Mammary epithelial cell (primary cell): ENCODE data around the gene TAS2R5.
"Not testable (repeated sequence)": the region's sequence is repeated elsewhere in the genome, so short reads cannot be mapped to it uniquely, and the experiment has no call there.

ENCODE experiments used
- EZH2 ChIP-seq: IDR thresholded peaks from 2 replicates; pipeline ENCODE4 v1.6.1; 2012; ENCODE audit warnings: low read length, inconsistent platforms, borderline replicate concordance
- TF ChIP-seq, protein P1 (sequence below), 2 donors: IDR thresholded peaks in 1 of 2; conservative IDR thresholded peaks in 1 of 2; 2 replicates each; pipeline ENCODE4 v1.5.1; 2011 to 2012; ENCODE audit warnings: inconsistent platforms in 2 of 2, low read length in 2 of 2, mild to moderate bottlenecking in 2 of 2, control low read depth in 1 of 2, low read depth in 1 of 2; ENCODE audit not compliant: insufficient read depth in 1 of 2; ENCODE audit errors: extremely low read depth in 1 of 2

DNA sequence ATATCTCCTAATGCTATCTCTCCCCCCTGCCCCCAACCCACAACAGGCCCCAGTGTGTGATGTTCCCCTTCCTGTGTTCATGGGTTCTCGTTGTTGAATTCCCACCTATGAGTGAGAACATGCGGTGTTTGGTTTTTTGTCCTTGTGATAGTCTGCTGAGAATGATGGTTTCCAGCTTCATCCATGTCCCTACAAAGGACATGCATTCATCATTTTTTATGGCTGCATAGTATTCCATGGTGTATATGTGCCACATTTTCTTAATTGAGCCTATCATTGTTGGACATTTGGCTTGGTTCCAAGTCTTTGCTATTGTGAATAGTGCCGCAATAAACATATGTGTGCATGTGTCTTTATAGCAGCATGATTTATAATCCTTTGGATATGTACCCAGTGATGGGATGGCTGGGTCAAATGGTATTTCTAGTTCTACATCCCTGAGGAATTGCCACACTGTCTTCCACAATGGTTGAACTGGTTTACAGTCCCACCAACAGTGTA, 19.9 kb upstream of the TAS2R5 start:
- TF ChIP-seq, protein P1, sequence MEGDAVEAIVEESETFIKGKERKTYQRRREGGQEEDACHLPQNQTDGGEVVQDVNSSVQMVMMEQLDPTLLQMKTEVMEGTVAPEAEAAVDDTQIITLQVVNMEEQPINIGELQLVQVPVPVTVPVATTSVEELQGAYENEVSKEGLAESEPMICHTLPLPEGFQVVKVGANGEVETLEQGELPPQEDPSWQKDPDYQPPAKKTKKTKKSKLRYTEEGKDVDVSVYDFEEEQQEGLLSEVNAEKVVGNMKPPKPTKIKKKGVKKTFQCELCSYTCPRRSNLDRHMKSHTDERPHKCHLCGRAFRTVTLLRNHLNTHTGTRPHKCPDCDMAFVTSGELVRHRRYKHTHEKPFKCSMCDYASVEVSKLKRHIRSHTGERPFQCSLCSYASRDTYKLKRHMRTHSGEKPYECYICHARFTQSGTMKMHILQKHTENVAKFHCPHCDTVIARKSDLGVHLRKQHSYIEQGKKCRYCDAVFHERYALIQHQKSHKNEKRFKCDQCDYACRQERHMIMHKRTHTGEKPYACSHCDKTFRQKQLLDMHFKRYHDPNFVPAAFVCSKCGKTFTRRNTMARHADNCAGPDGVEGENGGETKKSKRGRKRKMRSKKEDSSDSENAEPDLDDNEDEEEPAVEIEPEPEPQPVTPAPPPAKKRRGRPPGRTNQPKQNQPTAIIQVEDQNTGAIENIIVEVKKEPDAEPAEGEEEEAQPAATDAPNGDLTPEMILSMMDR (conservative IDR thresholded peaks at IDR 0.05 in 1 of 2, IDR thresholded peaks at IDR 0.05 in 1 of 2; ENCODE audit: extremely low read depth in 1 of 2, insufficient read depth in 1 of 2, low read depth in 1 of 2, low read length in 2 of 2), result not testable (repeated sequence)
- TF ChIP-seq EZH2, result not testable (repeated sequence)
